Endothelial cell of umbilical vein (primary cell): Measurements from ENCODE around the gene GPR157.
"Not testable (repeated sequence)": the region's sequence is repeated elsewhere in the genome, so short reads cannot be mapped to it uniquely, and the experiment has no call there.

Experiments used
- EZH2 ChIP-seq: IDR thresholded peaks from 2 replicates; pipeline ENCODE4 v1.6.1; 2012; ENCODE audit warnings: borderline replicate concordance, low read depth, mild to moderate bottlenecking, moderate library complexity, low read length, inconsistent platforms; ENCODE audit not compliant: severe bottlenecking
- POLR2A ChIP-seq: IDR thresholded peaks from 2 replicates; pipeline ENCODE4 v1.6.1; 2012; ENCODE audit warnings: low read depth, mild to moderate bottlenecking, control low read depth, low read length
- TF ChIP-seq, protein P1 (sequence below), 2 donors: IDR thresholded peaks; 1 replicate in 1 of 2; 2 replicates in 1 of 2; pipeline ENCODE4 v1.5.1; 2011; ENCODE audit warnings: low read length in 2 of 2, mild to moderate bottlenecking in 2 of 2, moderate library complexity in 2 of 2, control low read depth in 1 of 2, inconsistent platforms in 1 of 2, low read depth in 1 of 2; ENCODE audit not compliant: insufficient read depth in 1 of 2; ENCODE audit errors: extremely low read depth in 1 of 2
- TF ChIP-seq, protein P2 (sequence below): IDR thresholded peaks from 2 replicates; pipeline ENCODE4 v1.6.1; 2011; ENCODE audit not compliant: insufficient read depth, insufficient read length

DNA sequence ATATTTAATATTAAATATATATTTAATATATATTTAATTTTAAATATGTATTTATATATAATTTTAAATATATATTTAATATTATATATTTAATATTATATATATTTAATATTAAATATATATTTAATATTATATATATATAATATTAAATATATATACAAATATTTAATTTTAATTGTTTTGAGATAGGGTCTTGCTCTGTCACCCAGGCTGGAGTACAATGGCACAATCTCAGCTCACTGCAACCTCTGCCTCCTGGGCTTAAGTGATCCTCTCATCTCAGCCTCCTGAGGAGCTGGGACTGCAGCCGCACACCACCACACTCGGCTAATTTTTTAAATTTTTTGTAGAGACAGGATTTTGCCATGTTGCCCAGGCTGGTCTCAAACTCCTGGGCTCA is 5.2 kb downstream of the GPR157 start:
- TF ChIP-seq POLR2A, EZH2: not testable (repeated sequence)
- TF ChIP-seq, protein P1, sequence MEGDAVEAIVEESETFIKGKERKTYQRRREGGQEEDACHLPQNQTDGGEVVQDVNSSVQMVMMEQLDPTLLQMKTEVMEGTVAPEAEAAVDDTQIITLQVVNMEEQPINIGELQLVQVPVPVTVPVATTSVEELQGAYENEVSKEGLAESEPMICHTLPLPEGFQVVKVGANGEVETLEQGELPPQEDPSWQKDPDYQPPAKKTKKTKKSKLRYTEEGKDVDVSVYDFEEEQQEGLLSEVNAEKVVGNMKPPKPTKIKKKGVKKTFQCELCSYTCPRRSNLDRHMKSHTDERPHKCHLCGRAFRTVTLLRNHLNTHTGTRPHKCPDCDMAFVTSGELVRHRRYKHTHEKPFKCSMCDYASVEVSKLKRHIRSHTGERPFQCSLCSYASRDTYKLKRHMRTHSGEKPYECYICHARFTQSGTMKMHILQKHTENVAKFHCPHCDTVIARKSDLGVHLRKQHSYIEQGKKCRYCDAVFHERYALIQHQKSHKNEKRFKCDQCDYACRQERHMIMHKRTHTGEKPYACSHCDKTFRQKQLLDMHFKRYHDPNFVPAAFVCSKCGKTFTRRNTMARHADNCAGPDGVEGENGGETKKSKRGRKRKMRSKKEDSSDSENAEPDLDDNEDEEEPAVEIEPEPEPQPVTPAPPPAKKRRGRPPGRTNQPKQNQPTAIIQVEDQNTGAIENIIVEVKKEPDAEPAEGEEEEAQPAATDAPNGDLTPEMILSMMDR (IDR thresholded peaks at IDR 0.05; ENCODE audit: extremely low read depth in 1 of 2, insufficient read depth in 1 of 2, low read depth in 1 of 2, low read length in 2 of 2), result not testable (repeated sequence)
- TF ChIP-seq, protein P2, sequence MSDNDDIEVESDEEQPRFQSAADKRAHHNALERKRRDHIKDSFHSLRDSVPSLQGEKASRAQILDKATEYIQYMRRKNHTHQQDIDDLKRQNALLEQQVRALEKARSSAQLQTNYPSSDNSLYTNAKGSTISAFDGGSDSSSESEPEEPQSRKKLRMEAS, result not testable (repeated sequence)
